ENCODE measurements around the gene HES5.

HES5 gene

GRCh38 chr1:2480236-2480985, 49.7 kb downstream of the HES5 start:
- DNase-seq (ENCODE audit: low read depth): no peak
- H3K4me3 ChIP-seq (ENCODE audit: low read length): no peak overlapping the region
- no peak for TF ChIP-seq CTCF (conservative IDR thresholded peaks at IDR 0.05; ENCODE audit: low read depth, low read length)

DNA sequence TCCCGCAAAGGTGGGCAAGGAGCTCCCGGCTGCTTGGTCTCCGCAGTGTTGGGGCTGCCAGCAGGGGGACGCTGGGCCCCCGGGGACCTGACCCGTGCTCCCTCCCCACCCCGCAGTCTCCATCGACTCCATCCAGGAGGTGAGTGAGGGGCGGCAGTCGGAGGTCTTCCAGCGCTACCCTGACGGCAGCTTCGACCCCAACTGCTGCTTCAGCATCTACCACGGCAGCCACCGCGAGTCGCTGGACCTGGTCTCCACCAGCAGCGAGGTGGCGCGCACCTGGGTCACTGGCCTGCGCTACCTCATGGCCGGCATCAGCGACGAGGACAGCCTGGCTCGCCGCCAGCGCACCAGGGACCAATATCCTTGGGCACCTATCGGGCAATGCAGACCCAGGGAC, 50.4 kb downstream of the HES5 start:
- no peak for TF ChIP-seq CTCF (conservative IDR thresholded peaks at IDR 0.05; ENCODE audit: low read depth, low read length)
- no peak for DNase-seq (ENCODE audit: low read depth)
- no peak overlapping the region for H3K4me3 ChIP-seq (ENCODE audit: low read length)

DNA sequence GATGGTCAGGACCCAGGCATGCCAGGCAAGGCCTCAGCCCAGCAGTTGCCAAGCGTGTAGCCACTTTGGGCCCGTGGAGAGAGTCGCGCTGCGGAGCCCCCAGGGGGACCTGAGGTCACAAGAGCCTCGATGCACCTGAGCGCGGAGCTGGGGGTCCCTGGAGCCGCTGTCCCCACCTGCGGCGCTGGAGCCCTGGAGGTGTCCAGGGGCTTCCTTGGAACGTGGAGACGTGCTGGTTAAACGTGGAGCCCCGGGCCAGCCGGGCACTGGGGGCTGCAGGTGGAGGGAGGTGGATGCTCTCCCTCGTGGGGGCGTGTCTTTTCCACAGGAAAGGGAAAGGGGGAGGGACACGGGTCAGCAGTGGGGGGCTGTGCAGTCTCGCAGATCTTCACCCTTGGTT, 50.9 kb downstream of the HES5 start:
- no peak for DNase-seq (ENCODE audit: low read depth)
- no peak for TF ChIP-seq CTCF (conservative IDR thresholded peaks at IDR 0.05; ENCODE audit: low read depth, low read length)
- no peak overlapping the region for H3K4me3 ChIP-seq (ENCODE audit: low read length)

All from retinal pigment epithelial cell (primary cell).